SKM-1 treated with dmso at 0.1 percent for 144 hours (cell line): ENCODE results near the gene ZCCHC14.

ENCODE experiments used
- DNase-seq: peaks from one replicate; lab custom pipeline; 2025; ENCODE audit not compliant: unreplicated experiment; lab: John Stamatoyannopoulos, UW

Gene ZCCHC14

DNA sequence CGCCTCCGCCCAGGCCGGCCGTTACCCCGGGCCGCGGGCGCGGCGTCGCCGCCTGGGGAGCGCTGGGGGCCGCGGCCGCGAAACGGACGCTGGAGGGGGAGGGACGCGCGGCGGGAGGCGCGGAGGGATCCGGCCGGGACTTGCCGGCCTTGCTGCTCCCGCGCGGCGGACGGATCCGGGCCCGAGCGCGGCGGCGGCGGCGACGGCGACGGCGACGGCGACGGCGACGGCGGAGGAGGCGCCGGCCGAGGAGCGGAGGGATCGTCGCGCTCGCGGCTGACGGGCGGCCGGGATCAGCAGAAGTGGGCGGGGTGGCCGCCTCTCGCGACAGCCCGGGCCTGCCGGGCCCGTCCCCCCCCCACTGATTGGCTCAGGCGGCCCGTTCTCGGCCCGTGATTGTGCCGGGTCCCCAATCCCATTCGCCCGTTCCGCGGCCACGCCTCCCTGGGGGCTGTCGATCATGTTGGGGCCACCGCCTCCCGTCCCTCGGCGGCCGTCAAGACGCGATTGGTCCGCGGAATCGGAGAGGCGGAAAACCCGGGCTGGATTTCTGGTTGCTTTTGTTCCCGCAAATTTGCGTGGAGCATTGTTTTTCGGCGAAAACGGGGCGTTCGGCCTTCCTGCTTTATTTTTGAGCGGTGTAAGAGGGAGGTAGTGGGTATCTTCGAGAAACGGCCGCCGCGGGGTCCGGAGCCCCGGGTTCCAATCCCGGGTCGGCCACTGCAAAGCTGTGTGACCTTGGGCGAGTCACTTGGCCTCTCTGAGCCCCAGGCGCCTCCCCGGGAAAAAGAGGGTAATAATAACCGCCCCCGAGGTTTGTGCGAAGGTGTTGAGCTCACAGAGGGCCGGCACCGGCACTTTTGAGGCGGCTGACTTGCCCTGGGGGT, at the start of gene ZCCHC14:
ZCCHC14 (minus strand) TSS at position 304 of the 887 bp plus-strand sequence. CDS start 786 bp downstream, outside the sequence.
- DNase-seq = peak; percentile 90

DNA sequence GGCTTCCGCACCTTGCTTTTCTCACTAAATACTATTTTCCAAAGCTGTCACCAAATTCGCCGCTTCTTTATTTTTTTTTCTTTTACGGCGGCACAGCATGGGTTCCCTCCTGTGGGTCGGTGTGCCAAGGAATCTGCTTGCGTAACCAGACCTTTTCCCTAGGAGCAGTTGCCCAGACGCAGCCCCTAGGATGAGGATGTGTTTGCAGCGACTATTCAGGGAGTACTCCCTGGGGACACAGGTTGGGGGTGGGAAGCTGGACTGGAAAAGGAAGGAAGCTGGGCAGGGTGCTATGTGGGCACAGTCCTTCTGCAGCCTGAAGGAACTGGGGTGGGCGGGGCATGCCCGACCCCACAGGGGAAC, 49.0 kb upstream of the ZCCHC14 start:
- no peak for DNase-seq

- no peak for DNase-seq
These were observed 48.5 kb upstream of the ZCCHC14 start for GRCh38 chr16:87541147-87541871.

- DNase-seq = no peak
These were observed 48.0 kb upstream of the ZCCHC14 start for GRCh38 chr16:87540897-87541146.

GRCh38 chr16:87540072-87540896, 47.5 kb upstream of the ZCCHC14 start:
- no peak for DNase-seq

GRCh38 chr16:87539113-87539512, 46.3 kb upstream of the ZCCHC14 start:
- no peak for DNase-seq

- DNase-seq = no peak
These were observed 45.8 kb upstream of the ZCCHC14 start for GRCh38 chr16:87538594-87538993.

GRCh38 chr16:87538160-87538559, 45.3 kb upstream of the ZCCHC14 start:
- no peak for DNase-seq

DNA sequence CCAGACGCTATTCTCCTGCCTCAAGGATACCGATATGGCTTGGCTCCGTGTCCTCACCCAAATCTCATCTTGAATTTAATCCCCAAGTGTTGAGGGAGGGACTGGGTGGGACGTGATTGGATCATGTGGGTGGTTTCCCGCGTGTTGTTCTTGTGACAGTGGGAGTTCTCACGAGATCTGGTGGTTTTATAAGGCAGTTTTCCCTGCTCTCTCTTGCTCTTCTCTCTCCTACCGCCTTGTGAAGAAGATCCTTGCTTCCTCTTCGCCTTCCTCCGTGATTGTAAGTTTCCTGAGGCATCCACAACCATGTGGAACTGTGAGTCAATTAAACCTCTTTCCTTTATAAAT, 43.9 kb upstream of the ZCCHC14 start:
- no peak for DNase-seq

GRCh38 chr16:87535855-87536794, 43.3 kb upstream of the ZCCHC14 start:
- no peak for DNase-seq

- no peak for DNase-seq
These were observed 42.6 kb upstream of the ZCCHC14 start for GRCh38 chr16:87535457-87535854.

GRCh38 chr16:87534751-87535150, 41.9 kb upstream of the ZCCHC14 start:
- no peak for DNase-seq

DNA sequence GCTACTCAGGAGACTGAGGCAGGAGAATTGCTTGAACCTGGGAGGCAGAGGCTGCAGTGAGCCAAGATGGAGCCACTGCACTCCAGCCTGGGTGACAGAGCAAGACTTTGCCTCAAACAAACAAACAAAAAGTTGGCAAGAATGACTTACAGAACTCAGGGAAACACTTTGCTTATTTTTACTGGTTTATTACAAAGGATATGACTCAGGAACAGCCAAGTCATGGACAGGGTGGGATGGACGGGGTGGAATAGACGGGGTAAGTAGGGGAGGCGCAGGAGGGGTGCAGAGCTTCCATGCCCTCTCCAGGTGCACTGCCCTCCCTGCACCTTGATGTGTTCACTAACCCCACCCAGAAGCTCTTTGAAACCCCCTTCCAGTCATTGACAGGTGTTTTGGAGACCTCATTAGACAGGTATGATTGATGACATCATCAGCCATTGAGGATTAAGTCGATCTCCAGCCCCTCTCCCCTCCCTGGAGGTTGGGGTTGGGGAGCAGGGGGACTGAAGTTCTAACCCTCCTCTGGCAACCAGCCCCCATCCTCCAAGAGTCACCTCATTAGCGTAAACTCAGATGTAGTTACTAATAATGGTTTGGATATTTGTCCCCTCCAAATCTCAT, 41.3 kb upstream of the ZCCHC14 start:
- no peak for DNase-seq

DNA sequence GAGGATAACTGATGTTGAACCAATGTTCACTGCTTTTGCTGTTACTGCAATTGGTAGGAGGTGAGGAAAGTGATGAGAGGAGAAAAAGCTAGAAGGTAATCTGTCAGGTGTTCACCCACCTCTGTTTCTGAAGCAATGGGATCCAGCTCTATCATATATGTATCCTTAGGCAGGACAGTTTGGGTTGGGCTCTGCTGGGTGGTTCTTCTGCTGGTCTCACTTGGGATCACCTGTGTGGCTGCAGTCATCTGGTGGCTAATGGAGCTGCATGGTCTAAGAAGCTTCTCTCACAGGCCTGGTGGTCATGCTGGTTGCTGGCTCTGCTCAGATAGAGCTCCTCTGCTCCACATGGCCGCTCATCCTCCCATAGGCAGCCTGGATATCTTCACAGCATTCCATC, 40.2 kb upstream of the ZCCHC14 start:
- DNase-seq = no peak

- no peak for DNase-seq
These were observed 38.6 kb upstream of the ZCCHC14 start for GRCh38 chr16:87531418-87531817.

DNA sequence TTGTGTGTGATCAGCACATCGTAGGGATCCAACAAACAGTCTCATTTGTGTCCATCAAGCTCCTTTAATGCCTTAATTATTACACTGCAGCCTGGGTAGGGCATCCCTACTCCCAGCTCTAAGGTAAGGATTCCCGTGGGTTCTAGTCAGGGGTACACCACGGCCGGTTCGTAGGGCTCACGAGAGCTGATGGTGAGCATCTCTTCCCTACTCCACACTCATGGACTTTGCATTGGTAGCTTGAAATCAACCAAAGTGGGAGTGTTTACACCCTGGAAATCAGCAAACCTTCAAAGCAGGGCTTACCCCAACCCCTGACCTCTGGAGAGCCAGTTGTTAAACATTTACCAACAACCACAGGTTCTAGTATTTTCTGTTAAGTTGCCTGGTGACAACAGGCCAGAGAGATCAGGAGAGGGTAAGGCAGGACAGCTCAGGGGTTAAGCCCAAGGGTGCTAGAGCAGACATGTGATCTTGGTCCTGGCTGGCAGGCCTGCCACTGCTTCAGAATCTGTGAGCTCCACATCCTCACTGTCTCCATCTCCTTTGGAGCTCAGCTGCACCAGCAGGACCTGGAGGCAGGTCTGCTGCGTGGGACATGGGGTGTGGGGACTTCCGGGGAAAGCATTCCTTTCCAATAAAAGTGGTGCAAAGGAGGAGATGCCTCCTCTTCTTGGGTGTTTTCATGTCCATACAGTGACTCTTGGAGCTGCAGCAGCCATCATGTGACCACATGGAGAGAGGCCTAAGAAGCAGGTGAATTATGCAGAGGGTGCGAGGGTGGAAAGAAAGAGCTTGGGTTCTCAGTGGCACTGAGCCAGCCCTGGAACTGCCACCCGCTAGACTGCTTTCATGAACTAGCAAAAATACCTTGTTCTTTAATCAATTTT, 36.1 kb upstream of the ZCCHC14 start:
- no peak for DNase-seq

GRCh38 chr16:87527055-87527724, 34.4 kb upstream of the ZCCHC14 start:
- no peak for DNase-seq

DNA sequence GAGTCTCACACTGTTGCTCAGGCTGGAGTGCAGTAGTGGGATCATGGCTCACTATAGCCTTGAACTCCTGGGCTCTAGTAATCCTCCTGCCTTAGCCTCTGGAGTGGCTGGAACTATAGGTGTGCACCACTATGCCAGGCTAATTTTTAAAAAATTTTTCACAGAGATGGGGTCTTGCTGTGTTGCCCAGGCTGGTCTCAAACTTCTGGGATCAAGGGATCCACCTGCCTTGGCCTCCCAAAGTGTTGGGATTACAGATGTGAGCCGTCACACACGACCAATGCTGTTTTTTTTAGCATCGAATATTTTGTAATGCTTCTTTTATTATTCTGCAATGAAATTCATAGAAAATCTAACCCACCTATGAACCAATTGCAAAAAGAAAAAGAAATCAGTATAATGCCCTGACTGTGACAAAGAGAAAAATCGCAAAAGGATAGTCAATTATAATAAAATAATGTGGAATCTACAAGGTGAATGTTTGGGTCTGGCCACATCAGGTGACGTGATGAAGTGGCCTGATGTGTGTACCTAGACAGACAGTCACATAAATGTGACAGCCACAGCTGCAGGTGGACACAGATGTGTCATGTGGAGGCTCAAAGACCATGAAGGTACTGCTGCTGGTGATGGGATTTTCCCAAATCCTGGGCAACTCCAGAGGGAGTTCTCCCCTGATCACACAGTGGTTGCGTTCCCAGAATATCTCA, 33.6 kb upstream of the ZCCHC14 start:
- no peak for DNase-seq
